HG03457 (cell line): ENCODE results near the gene GPR157.
"Not testable (repeated sequence)": the region's sequence is repeated elsewhere in the genome, so short reads cannot be mapped to it uniquely, and the experiment has no call there.

ENCODE experiments used
- ATAC-seq: cut with Tn5 transposase; IDR thresholded peaks from one replicate; pipeline ENCODE4 v1.9.1; 2021; ENCODE audit warnings: moderate number of reproducible peaks; ENCODE audit not compliant: unreplicated experiment

The GPR157 gene

GRCh38 chr1:9120312-9120958 is 8.5 kb downstream of the GPR157 start:
- no peak for ATAC-seq

- ATAC-seq = no peak
These were observed 9.2 kb downstream of the GPR157 start for GRCh38 chr1:9119745-9120144.

- no peak for ATAC-seq
These were observed 10.7 kb downstream of the GPR157 start for GRCh38 chr1:9118186-9118585.

GRCh38 chr1:9115351-9116205 is 13.3 kb downstream of the GPR157 start:
- ATAC-seq = no peak

- no peak for ATAC-seq
These were observed 15.7 kb downstream of the GPR157 start for GRCh38 chr1:9112961-9113880.

GRCh38 chr1:9111957-9112356 is 16.9 kb downstream of the GPR157 start:
- no peak for ATAC-seq

GRCh38 chr1:9111357-9111691 is 17.6 kb downstream of the GPR157 start:
- ATAC-seq = no peak

- ATAC-seq = no peak
These were observed 18.1 kb downstream of the GPR157 start for GRCh38 chr1:9110669-9111356.

GRCh38 chr1:9108056-9108665 is 20.7 kb downstream of the GPR157 start:
- ATAC-seq = no peak

GRCh38 chr1:9107136-9107535 is 21.8 kb downstream of the GPR157 start:
- no peak for ATAC-seq

GRCh38 chr1:9106286-9106685 is 22.6 kb downstream of the GPR157 start:
- no peak for ATAC-seq

- no peak for ATAC-seq
These were observed 23.5 kb downstream of the GPR157 start for GRCh38 chr1:9105336-9105867.

- ATAC-seq = no peak
These were observed 27.3 kb downstream of the GPR157 start for GRCh38 chr1:9101510-9102146.

- no peak for ATAC-seq
These were observed 28.3 kb downstream of the GPR157 start for GRCh38 chr1:9100471-9101043.

- no peak for ATAC-seq
These were observed 29.3 kb downstream of the GPR157 start for GRCh38 chr1:9099555-9099954.

GRCh38 chr1:9097947-9098705 is 30.8 kb downstream of the GPR157 start:
- ATAC-seq = no peak

- ATAC-seq = no peak
These were observed 33.1 kb downstream of the GPR157 start for GRCh38 chr1:9095818-9096217.

- not testable (repeated sequence) for ATAC-seq
These were observed 34.8 kb downstream of the GPR157 start for GRCh38 chr1:9093996-9094595.
